ENCODE results near the gene CCDC144A.
"Not testable (repeated sequence)": the region's sequence is repeated elsewhere in the genome, so short reads cannot be mapped to it uniquely, and the experiment has no call there.

Gene CCDC144A

DNA sequence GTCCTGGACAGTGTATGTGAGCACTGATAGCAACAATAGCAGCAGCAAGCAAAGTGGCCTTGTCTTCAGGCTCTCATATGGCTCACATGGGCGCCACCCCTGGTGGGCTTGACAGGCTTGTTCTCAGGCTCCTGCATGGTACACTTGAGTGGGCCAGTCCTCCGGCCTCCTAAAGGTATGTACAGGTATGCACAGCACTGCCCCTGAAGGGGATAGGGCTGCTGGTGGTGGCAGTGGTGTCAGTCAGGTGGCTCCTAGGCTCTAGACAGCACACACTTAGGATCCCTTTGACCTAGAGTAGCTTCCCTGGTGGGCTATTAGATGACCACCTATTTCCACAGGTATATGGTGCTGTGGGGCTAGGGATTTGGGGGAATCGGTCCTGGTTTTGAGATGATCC is 67.5 kb downstream of the CCDC144A start:
- DNase-seq (ENCODE audit: low spot score) = not testable (repeated sequence)

DNA sequence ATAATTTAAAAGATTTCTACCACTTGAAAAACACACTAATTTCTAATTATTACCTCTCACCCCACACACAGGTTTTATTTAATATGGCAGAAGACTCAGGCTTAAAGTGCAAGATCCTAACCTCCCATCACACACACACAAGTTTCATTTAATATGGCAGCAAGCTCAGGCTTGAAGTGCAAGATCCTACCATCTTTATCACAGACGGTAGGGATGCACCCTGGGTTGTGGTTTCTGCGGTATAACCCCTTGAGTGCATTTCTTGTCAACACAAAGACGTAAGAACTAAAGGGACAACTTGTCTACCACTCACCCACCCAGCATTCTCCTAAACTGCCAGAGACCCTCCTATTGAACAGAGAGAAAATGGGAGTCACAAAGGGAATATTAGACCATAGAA is 68.1 kb downstream of the CCDC144A start:
- DNase-seq (ENCODE audit: low spot score) = not testable (repeated sequence)

DNA sequence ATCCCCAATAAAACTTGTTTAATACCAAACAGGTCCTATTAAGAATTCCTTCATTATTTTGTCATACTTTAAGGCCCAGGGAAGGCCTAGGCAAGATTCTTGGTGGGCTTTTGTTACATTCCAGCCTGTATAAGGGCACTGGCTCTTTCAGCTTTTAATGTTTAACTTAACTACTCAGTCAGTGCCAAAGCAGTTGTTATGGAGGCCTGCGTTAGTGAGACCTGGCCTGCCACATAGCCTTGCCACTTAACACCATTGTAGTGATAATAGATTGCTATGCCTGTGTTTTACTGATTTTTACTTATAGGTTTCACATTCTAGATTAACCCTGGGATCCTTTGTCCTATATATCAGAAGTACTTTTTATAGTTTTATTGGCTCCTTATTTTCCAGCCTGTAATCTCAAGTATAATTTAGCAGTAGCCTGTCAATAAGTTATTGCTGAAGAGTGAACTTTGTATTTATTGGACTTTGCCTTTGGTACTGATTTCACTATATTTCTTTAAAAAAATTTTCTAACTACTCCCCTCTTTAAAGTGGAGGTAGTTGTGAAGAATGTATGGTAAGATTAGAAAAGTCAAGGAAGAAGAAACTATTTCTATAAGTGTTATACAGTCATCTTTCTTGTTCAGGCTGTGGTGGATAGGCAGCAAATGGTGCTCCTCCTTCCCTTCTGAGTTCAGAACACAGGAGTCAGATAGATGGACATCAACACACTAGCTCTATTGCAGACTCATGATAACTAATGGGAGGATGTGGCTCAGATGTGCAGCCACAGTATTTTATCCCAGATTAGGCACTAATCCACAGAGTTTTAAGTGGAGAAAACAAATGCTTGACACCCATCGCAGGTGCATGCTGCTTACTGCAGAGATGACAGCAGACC is 78.5 kb downstream of the CCDC144A start:
- DNase-seq (ENCODE audit: low spot score) = not testable (repeated sequence)

DNA sequence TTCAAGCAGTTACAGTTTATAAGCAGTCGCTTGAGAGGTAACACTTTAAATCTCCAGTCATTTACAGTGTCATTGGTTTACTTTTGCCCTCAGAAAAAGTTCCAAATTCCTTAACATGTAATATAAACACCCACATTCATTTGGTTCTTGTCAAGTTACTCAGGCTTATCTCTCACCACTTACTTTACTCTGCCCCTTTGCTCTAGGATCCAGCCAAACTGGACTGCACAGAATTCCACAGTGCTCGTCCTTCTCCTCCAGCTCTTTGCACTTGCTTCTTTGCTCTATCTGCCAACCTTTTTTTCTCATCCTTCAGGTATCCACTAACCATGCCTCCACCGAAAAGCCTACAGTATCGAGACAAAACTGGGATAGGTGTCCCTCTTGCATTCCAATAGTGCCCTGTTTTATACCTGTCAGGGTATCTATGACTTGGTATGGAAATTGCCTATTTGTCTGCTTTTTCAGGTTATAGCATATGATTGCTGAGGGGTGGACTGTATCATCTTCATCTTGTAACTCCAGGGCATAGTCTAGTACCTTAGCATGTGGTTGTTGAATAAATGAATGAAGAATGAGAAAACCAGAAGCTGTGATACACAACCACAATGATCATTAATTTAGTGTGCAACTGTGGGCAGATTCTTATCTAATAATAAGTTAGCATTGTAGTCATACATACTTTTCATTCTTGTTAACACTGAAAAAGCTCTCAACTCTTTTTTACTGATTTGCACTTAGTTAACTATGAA is 82.5 kb downstream of the CCDC144A start:
- not testable (repeated sequence) for DNase-seq (ENCODE audit: low spot score)

- not testable (repeated sequence) for DNase-seq (ENCODE audit: low spot score)
Measured at GRCh38 chr17:16773146-16773522, 83.1 kb downstream of the CCDC144A start.

DNA sequence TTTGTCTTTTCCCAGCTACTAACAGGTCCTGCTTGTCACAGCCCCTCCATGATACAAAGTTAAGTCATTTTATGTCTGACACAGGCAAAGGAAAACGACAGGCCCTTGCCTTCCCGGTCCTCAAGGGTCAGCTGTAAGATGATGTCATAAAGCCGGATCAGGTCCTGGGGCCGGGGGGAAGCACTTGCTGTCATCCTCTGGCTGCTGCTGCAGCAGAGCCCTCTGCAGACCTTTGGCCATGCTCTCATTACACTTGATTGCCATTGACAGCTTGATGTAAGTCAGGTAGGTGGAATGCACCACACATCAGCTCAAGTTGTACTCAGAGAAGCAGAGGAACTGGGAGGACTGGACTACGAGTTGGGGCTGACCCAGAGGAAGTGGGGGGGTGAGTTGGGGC is 97.8 kb downstream of the CCDC144A start:
- not testable (repeated sequence) for DNase-seq (ENCODE audit: low spot score)

DNA sequence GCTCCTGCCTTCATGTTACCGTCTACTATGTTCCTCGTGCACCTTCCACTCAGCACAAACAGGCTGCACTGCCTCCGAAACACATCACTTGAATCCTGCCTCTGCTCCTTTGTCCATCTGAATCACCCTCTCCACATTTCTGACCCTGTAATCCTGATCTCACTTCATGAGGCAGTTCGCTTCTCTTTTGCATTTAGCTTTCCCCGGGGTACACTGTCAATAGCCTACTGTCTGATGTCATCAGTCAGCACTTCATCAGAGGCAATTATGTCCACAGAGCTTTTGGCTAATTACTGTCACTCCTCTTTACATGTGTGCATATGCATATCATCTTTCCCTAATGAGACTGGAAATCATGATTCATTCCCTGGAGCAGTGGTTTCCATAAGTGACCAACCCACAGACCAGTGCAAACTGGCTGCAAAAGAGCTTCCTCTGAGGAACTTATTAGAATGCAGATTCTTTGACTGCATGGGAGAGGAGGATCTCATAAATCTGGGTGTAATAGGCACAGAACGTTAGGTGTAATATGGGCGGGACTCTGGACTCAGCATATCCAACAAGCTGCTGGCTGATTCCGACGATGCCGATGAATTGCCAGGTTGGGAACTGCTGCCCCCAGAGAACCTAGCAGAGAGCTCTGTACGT is 99.0 kb downstream of the CCDC144A start:
- not testable (repeated sequence) for DNase-seq (ENCODE audit: low spot score)

- not testable (repeated sequence) for DNase-seq (ENCODE audit: low spot score)
Measured at GRCh38 chr17:16789622-16790021, 99.6 kb downstream of the CCDC144A start.

DNA sequence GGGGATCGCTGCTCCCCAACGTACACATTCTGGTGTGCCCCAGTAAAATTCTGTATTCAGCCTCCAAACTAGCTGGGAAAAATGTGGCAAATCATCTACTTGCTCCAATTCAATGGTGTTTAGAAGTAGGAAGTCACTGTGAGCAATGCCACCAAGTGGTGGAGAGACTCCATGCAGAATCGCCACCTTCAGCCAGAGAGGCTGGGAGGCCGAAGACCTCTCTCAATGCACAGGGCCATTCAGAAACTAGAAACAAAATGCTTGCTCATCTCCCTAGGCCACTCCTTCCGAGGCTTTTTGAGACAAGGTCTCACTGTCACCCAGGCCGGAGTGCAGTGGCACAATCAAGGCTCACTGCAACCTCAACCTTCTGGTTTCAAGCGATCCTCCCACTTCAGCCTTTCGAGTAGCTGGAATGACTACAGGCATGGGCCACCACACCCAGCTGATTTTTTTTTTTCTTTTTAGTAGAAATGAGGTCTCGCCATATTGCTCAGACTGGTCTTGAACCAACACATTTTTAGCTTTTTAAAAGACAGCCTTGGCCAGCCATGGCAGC is 100.4 kb downstream of the CCDC144A start:
- DNase-seq (ENCODE audit: low spot score) = not testable (repeated sequence)

DNA sequence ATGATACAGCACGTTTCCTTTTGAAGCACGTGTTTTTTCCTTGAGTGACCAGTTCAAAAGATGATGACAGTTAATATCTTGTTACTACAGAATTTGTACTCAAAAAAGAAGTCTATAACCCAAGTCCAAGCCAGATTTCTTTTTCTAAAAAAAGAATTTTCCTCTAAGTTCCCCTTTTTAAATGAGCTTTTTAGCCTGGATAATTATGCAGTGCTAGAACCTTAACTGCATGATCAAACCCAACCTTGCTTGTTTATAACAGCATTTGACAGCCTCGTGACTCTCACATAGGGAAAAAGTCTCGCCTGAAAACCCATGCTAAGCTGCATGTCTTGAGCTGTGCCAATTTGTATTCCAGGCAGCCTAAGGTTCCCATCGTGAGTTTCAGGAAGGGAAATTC is 104.2 kb downstream of the CCDC144A start:
- DNase-seq (ENCODE audit: low spot score) = not testable (repeated sequence)

GRCh38 chr17:16795894-16796293 is 105.9 kb downstream of the CCDC144A start:
- DNase-seq (ENCODE audit: low spot score) = not testable (repeated sequence)

GRCh38 chr17:16804851-16805250 is 114.8 kb downstream of the CCDC144A start:
- not testable (repeated sequence) for DNase-seq (ENCODE audit: low spot score)

- not testable (repeated sequence) for DNase-seq (ENCODE audit: low spot score)
Measured at GRCh38 chr17:16806599-16806998, 116.6 kb downstream of the CCDC144A start.

GRCh38 chr17:16807620-16808019 is 117.6 kb downstream of the CCDC144A start:
- DNase-seq (ENCODE audit: low spot score) = not testable (repeated sequence)

DNA sequence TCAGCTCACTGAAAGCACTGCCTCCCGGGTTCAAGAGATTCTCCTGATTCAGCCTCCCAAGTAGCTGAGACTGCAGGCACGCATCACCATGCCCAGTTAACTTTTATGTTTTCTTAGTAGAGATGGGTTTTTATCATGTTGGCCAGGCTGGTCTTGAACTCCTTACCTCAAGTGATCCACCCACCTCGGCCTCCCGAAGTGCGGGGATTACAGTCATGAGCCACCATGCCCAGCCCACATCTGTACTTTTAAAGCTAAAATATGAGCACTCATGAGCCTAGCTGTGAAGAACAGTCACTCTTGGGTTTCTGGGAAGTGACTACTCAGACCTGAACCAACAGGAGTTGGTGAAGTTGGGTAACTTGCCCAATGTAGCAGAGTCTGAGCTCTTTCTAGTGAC is 120.2 kb downstream of the CCDC144A start:
- not testable (repeated sequence) for DNase-seq (ENCODE audit: low spot score)

- DNase-seq (ENCODE audit: low spot score) = not testable (repeated sequence)
Measured at GRCh38 chr17:16812126-16812525, 122.1 kb downstream of the CCDC144A start.

DNA sequence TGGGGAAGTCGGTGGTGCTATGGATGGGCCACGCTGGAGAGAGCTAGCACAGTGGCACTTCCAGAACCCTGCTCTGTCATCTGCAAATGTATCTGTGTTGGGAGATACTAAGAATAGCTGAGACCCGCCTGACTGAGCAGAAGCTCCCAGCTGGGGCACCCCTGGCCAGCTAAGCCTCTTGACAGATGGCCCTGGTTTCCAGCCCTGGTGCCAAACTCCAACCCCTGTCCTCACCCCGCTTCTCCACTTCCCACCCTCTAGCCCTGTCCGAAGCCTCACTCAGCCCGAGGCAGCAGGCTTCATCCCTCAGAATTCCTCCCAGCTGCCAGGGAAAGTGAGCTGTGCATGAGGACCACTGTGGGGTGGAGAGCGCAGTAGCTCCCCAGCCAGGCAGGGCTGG is 124.4 kb downstream of the CCDC144A start:
- no peak for DNase-seq (ENCODE audit: low spot score)

GRCh38 chr17:16817201-16817600 is 127.2 kb downstream of the CCDC144A start:
- no peak for DNase-seq (ENCODE audit: low spot score)

DNA sequence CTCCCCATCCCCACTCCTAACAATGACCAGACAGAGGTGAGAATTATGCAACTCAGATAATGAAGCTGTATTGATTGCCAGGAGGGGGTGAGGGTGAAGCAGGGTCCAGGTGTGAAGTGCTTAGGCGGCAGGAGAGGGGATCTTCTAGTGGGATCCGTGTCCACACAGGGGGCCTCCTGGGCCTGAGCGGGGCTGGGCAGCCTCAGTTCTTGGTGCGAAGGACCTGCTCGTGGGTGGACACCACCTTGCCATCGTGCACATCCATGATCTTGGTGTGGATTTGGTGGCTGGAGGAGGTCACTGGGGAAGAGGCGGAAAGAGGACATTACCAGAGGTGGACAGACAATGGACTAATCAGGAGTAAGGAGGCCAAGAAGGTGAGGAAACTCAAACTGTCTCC is 127.9 kb downstream of the CCDC144A start:
- DNase-seq (ENCODE audit: low spot score) = not testable (repeated sequence)

- DNase-seq (ENCODE audit: low spot score) = no peak
Measured at GRCh38 chr17:16818340-16818739, 128.3 kb downstream of the CCDC144A start.

DNA sequence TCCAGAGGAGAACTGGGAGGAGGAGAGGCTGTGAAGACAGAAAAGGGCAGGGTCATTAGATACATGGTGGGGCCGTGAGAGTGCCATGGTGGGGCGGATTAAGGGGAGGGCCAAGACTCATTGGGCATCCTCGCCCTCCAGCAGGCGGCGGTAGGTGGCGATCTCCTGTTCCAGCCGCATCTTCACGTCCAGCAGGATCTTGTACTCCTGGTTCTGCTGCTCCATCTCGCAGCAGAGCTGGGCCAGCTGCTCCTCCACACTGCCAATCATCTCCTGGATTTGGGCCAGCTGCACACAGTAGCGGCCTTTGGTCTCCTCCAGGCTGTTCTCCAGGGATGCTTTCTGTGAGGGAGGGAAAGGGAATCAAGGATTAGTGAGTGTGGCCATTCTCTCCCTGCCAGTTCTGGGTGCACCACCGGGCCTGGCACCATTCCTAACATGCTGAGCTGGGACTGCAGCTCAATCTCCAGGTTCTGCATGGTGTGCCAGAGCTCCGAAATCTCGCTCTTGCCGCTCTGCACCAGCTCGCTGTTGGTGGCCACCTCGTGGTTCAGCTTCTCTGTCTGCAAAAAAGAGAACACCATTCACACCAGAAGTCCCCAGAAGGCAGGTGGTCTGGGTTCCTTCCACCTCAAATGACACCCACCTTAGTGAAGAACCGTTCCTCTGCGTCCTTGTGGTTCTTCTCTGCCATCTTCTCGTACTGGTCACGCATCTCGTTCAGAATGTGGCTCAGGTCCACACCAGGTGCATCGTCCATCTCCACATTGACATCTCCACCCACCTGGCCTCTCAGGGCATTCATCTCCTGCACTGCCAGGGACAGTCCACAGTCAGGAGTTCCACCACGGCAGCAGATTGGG is 129.0 kb downstream of the CCDC144A start:
- DNase-seq (ENCODE audit: low spot score) = no peak
